K562 treated with DMSO at 1 percent for 12 hours (cell line): ENCODE measurements around the gene PALMD. TPM values are rescaled to one million over a fixed set of nuclear protein-coding genes. Genes with fewer than 3 reads are reported as not detected.

Experiments used
- total RNA-seq: library from RNA; unstranded; fragments of 300-600 nt; gene quantifications from 2 replicates; pipeline ENCODE4 v1.2.3, GENCODE V29; 2022; ENCODE audit not compliant: insufficient read depth

The PALMD gene, protein sequence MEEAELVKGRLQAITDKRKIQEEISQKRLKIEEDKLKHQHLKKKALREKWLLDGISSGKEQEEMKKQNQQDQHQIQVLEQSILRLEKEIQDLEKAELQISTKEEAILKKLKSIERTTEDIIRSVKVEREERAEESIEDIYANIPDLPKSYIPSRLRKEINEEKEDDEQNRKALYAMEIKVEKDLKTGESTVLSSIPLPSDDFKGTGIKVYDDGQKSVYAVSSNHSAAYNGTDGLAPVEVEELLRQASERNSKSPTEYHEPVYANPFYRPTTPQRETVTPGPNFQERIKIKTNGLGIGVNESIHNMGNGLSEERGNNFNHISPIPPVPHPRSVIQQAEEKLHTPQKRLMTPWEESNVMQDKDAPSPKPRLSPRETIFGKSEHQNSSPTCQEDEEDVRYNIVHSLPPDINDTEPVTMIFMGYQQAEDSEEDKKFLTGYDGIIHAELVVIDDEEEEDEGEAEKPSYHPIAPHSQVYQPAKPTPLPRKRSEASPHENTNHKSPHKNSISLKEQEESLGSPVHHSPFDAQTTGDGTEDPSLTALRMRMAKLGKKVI
- 2.4 and 5.0 TPM in 2 replicates for total RNA-seq

DNA sequence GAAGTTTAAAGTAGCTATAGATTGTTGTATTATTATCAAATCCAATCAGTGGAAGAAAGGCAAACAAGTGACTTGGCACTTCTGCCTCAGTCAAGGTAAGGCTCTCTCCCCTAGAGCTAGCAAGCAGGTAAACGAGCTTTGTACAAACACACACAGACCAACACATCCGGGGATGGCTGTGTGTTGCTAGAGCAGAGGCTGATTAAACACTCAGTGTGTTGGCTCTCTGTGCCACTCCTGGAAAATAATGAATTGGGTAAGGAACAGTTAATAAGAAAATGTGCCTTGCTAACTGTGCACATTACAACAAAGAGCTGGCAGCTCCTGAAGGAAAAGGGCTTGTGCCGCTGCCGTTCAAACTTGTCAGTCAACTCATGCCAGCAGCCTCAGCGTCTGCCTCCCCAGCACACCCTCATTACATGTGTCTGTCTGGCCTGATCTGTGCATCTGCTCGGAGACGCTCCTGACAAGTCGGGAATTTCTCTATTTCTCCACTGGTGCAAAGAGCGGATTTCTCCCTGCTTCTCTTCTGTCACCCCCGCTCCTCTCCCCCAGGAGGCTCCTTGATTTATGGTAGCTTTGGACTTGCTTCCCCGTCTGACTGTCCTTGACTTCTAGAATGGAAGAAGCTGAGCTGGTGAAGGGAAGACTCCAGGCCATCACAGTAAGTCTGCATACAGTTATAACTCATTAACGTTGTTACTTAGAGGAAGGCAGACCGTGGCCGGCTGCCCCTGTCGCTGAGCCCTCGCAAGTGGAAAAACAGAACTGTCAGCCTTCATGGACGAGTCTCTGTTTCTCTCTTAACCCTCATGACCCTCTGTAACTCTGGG lies at the start of gene PALMD:
Gene PALMD (plus strand): TSS at position 415 of the 833 bp plus-strand sequence. CDS start 205 bp downstream, at position 620.

Other genes with a start within 250 kb of the PALMD start
- gene FRRS1, start 120.5 kb downstream of the PALMD start, total RNA-seq: 10.4 and 30.7 TPM in 2 replicates
- gene AGL, start 204.2 kb downstream of the PALMD start, total RNA-seq: 3.8 and 18.1 TPM in 2 replicates